Astrocyte (in vitro differentiated cells and primary cell): ENCODE measurements around the gene TTC9C. TPM values are rescaled to one million over a fixed set of nuclear protein-coding genes. Genes with fewer than 3 reads are reported as not detected.

ENCODE experiments used
- DNase-seq: peaks from one replicate; pipeline ENCODE4 v3.0.0-alpha.2; 2010; ENCODE audit warnings: low read depth
- FAIRE-seq: peaks from 2 replicates; lab custom pipeline; 2011; peaks lifted over from hg19 to GRCh38; lab: Jason Lieb, UNC
- H2AFZ ChIP-seq: 2 replicates; pipeline ENCODE4 v1.6.0; 2012; ENCODE audit warnings: low read depth, low read length, inconsistent platforms
- H3K27ac ChIP-seq: 2 replicates; pipeline ENCODE4 v1.5.1; 2011; ENCODE audit warnings: low read depth, low read length, inconsistent platforms
- H3K27me3 ChIP-seq: 2 replicates; pipeline ENCODE4 v1.6.0; 2011; ENCODE audit warnings: low read length, inconsistent platforms; ENCODE audit not compliant: insufficient read depth
- H3K36me3 ChIP-seq: 2 replicates; pipeline ENCODE4 v1.5.1; 2011; ENCODE audit warnings: low read length, inconsistent platforms; ENCODE audit not compliant: insufficient read depth
- H3K4me1 ChIP-seq: 2 replicates; pipeline ENCODE4 v1.5.1; 2011; ENCODE audit warnings: low read length, inconsistent platforms; ENCODE audit not compliant: insufficient read depth
- H3K4me2 ChIP-seq: 2 replicates; pipeline ENCODE4 v1.6.0; 2012; ENCODE audit warnings: low read length, inconsistent platforms
- H3K4me3 ChIP-seq: 2 replicates; pipeline ENCODE4 v1.5.1; 2011; ENCODE audit warnings: low read depth, mild to moderate bottlenecking, low read length, inconsistent platforms; ENCODE audit not compliant: insufficient read depth
- H3K79me2 ChIP-seq: 2 replicates; pipeline ENCODE4 v1.6.0; 2012; ENCODE audit warnings: mild to moderate bottlenecking, low read length, inconsistent platforms; ENCODE audit not compliant: insufficient read depth
- H3K9ac ChIP-seq: 2 replicates; pipeline ENCODE4 v1.6.0; 2012; ENCODE audit warnings: mild to moderate bottlenecking, low read length, inconsistent platforms
- H3K9me3 ChIP-seq: 2 replicates; pipeline ENCODE4 v1.5.1; 2012; ENCODE audit warnings: low read depth, mild to moderate bottlenecking, low read length, inconsistent platforms; ENCODE audit not compliant: insufficient read depth
- H4K20me1 ChIP-seq: 2 replicates; pipeline ENCODE4 v1.6.0; 2012; ENCODE audit warnings: low read length, inconsistent platforms; ENCODE audit not compliant: insufficient read depth
- H3K27ac Mint-ChIP-seq: one replicate; pipeline ENCODE4 v1.8.0; 2021; ENCODE audit warnings: mild to moderate bottlenecking, mixed read lengths; ENCODE audit not compliant: unreplicated experiment
- H3K27me3 Mint-ChIP-seq: one replicate; pipeline ENCODE4 v1.8.0; 2021; ENCODE audit warnings: low read depth, mixed read lengths; ENCODE audit not compliant: unreplicated experiment
- H3K36me3 Mint-ChIP-seq: one replicate; pipeline ENCODE4 v1.8.0; 2021; ENCODE audit warnings: low read depth, mixed read lengths; ENCODE audit not compliant: unreplicated experiment
- H3K4me1 Mint-ChIP-seq: one replicate; pipeline ENCODE4 v1.8.0; 2021; ENCODE audit warnings: low read depth, mixed read lengths; ENCODE audit not compliant: unreplicated experiment
- H3K4me3 Mint-ChIP-seq: one replicate; pipeline ENCODE4 v1.8.0; 2021; ENCODE audit warnings: mild to moderate bottlenecking, moderate library complexity, mixed read lengths; ENCODE audit not compliant: unreplicated experiment
- H3K9me3 Mint-ChIP-seq: one replicate; pipeline ENCODE4 v1.8.0; 2021; ENCODE audit warnings: mild to moderate bottlenecking, mixed read lengths; ENCODE audit not compliant: unreplicated experiment
- EZH2 ChIP-seq: IDR thresholded peaks from 2 replicates; pipeline ENCODE4 v1.6.1; 2012; ENCODE audit warnings: mild to moderate bottlenecking, low read length, inconsistent platforms; ENCODE audit not compliant: insufficient read depth
- total RNA-seq: library from RNA; stranded (reverse); gene quantifications from 2 replicates; pipeline ENCODE4 v1.2.1, GENCODE V29; 2021
- TF ChIP-seq, protein P1 (sequence below): IDR thresholded peaks from 2 replicates; pipeline ENCODE4 v1.5.1; 2011; ENCODE audit warnings: low read depth, mild to moderate bottlenecking, inconsistent platforms, low read length, moderate library complexity; ENCODE audit not compliant: insufficient read depth

TTC9C gene
- total RNA-seq, 1 donor from 2014 or later = 51.9 TPM

DNA sequence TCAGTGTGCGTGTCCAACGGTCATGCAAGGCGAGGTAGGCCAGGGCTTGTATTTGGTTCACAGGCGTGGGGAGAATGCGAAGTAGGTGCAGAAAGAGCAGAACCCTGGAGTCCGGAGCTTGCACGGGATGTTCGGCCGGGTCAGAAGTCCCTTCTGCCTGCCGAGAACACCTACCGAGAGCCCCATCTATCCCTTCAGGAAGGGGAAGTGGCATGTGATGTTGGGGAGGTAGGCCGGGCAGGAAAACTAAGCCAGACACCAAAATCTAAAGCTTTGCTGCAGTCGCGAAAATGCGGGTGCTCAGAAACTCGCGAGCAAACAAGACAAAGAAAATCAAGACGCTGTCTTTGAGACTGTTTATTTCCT is 42.5 kb downstream of the TTC9C start:
- H3K4me1 ChIP-seq = peaks cover 12% of the 10 kb centered on the region
- H3K27me3 ChIP-seq = no peaks in the 10 kb centered on the region
- peak overlapping the region; percentile 74 for H3K27ac ChIP-seq
- H3K4me3 ChIP-seq = peak overlapping the region; percentile 72
- DNase-seq (peak; percentile 16), FAIRE-seq (no peak)
- Mint-ChIP-seq H3K4me1 (peaks cover 7% of the 10 kb centered on the region), H3K4me3 (peak overlapping the region; percentile 84), H3K9me3 (no peaks in the 10 kb centered on the region), H3K27ac (peak overlapping the region; percentile 90), H3K27me3 (no peaks in the 10 kb centered on the region), H3K36me3 (peaks cover 5% of the 10 kb centered on the region)
- H3K9me3 ChIP-seq = no peaks in the 10 kb centered on the region
- TF ChIP-seq EZH2 = no peak
- TF ChIP-seq, protein P1, sequence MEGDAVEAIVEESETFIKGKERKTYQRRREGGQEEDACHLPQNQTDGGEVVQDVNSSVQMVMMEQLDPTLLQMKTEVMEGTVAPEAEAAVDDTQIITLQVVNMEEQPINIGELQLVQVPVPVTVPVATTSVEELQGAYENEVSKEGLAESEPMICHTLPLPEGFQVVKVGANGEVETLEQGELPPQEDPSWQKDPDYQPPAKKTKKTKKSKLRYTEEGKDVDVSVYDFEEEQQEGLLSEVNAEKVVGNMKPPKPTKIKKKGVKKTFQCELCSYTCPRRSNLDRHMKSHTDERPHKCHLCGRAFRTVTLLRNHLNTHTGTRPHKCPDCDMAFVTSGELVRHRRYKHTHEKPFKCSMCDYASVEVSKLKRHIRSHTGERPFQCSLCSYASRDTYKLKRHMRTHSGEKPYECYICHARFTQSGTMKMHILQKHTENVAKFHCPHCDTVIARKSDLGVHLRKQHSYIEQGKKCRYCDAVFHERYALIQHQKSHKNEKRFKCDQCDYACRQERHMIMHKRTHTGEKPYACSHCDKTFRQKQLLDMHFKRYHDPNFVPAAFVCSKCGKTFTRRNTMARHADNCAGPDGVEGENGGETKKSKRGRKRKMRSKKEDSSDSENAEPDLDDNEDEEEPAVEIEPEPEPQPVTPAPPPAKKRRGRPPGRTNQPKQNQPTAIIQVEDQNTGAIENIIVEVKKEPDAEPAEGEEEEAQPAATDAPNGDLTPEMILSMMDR = no peak
- peaks cover 11% of the 10 kb centered on the region for H3K36me3 ChIP-seq
- peak overlapping the region; percentile 77 for H3K9ac ChIP-seq
- H3K4me2 ChIP-seq = peak overlapping the region; percentile 85
- H2AFZ ChIP-seq = peak overlapping the region; percentile 90
- peaks cover 18% of the 10 kb centered on the region for H3K79me2 ChIP-seq
- H4K20me1 ChIP-seq = no peaks in the 10 kb centered on the region

DNA sequence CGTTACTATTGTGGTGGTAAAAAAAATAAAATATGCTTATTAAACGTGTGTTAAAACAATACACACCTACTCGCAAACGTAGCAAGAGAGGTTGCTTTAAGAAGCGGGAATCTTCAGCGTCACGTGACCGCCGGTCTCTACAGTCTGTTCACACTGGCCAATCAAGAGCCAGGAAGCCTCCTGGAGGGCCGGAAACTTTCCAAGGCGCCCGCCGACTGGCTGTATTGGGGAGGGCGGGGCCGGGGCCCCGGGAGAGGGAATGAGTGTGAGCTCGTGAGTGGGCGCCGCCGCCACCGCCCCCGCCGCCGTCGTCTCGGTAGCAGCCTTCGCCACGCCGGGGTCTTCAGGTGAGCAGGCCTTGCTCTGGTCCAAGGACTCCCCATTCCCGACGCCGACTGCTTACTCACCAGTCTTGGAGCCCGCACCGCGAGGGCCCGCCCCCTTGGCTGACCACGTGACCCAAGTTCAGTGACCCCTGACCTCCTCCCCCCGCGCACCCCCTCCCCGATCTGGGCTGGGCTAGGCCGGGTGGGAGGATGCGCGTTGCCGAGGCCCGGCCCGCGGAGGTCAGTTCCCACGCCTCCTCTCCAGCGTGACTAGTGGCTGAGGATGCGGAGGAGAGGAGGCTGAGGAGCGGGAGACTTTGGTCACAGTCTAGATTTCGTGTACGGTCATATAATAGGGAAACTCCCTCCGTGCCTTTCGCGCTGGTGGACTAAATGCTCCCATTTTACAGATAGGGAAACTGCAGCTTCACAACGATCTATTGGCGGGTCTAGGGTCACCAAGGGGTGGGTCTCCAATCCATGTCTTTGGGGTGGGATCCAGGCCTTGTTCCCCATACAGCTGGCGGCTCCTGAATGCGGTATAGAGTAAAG is 43.1 kb downstream of the TTC9C start, which contains the start of gene TAF6L:
TSS of gene TAF6L (plus strand) at position 253 of the 878 bp plus-strand sequence. CDS start 4,388 bp downstream, outside the sequence.
- peak within 1 kb of the TSS; percentile 74 for H3K27ac ChIP-seq
- H3K9me3 ChIP-seq = no peaks in the 10 kb centered on the region
- DNase-seq = peak; percentile 88
- peaks cover 12% of the 10 kb centered on the region for H3K4me1 ChIP-seq
- H2AFZ ChIP-seq = peak within 1 kb of the TSS; percentile 90
- TF ChIP-seq EZH2 = no peak
- H3K79me2 ChIP-seq = peaks cover 18% of the 10 kb centered on the region
- peak within 1 kb of the TSS; percentile 72 for H3K4me3 ChIP-seq
- peaks cover 8% of the 10 kb centered on the region for H3K36me3 ChIP-seq
- H4K20me1 ChIP-seq = no peaks in the 10 kb centered on the region
- H3K4me2 ChIP-seq = peak within 1 kb of the TSS; percentile 85
- peak within 1 kb of the TSS; percentile 77 for H3K9ac ChIP-seq
- Mint-ChIP-seq H3K9me3 (no peaks in the 10 kb centered on the region), H3K27ac (peak within 1 kb of the TSS; percentile 90), H3K4me1 (peaks cover 7% of the 10 kb centered on the region), H3K4me3 (peak within 1 kb of the TSS; percentile 84), H3K27me3 (no peaks in the 10 kb centered on the region), H3K36me3 (peaks cover 8% of the 10 kb centered on the region)
- H3K27me3 ChIP-seq = no peaks in the 10 kb centered on the region
- no peak for FAIRE-seq

DNA sequence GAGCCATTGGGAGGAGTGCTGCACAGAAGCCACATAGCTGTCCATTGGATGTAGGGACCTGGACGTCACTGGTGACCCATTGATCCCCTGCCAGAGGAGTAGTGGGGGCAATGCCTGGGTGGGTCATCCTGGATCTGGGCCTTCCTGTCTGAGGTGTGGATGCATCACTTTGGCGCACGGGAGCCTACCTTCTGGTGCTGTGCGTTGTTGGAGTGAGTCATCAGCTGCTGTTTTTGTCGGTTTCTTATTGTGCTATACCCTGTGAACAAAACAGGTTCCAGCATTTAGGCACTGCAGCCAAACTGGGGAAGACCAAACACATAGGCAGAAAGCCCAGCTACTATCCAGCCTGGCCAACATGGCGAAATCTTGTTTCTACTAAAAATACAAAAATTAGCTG is 46.1 kb downstream of the TTC9C start:
- H3K27me3 Mint-ChIP-seq = no peaks in the 10 kb centered on the region
- no peak overlapping the region for H3K4me2 ChIP-seq
- peaks cover 18% of the 10 kb centered on the region for H3K79me2 ChIP-seq
- H3K4me3 Mint-ChIP-seq = no peak overlapping the region
- no peaks in the 10 kb centered on the region for H3K9me3 Mint-ChIP-seq
- no peak for FAIRE-seq
- no peak overlapping the region for H2AFZ ChIP-seq
- no peak for DNase-seq
- no peaks in the 10 kb centered on the region for H4K20me1 ChIP-seq
- no peak overlapping the region for H3K9ac ChIP-seq
- H3K27ac ChIP-seq = no peak overlapping the region
- H3K27ac Mint-ChIP-seq = peak overlapping the region; percentile 12
- no peaks in the 10 kb centered on the region for H3K9me3 ChIP-seq
- peaks cover 11% of the 10 kb centered on the region for H3K4me1 Mint-ChIP-seq
- no peaks in the 10 kb centered on the region for H3K27me3 ChIP-seq
- peaks cover 15% of the 10 kb centered on the region for H3K36me3 ChIP-seq
- peaks cover 12% of the 10 kb centered on the region for H3K4me1 ChIP-seq
- H3K4me3 ChIP-seq = no peak overlapping the region
- peaks cover 9% of the 10 kb centered on the region for H3K36me3 Mint-ChIP-seq
- TF ChIP-seq EZH2 = no peak
- TF ChIP-seq, protein P1 = no peak
